AG10803 (cell line): ENCODE results near the gene JKAMP.

ENCODE experiments used
- DNase-seq: peaks from one replicate; pipeline ENCODE4 v3.0.0; 2010; ENCODE audit warnings: low read depth
- H3K4me3 ChIP-seq: 2 replicates; pipeline ENCODE4 v1.5.1; 2011; ENCODE audit warnings: mild to moderate bottlenecking, low read length, control low read depth
- TF ChIP-seq, protein P1 (sequence below): conservative IDR thresholded peaks from 2 replicates; pipeline ENCODE4 v1.5.1; 2011; ENCODE audit warnings: mild to moderate bottlenecking, low read length, control low read depth, inconsistent platforms

Gene JKAMP

DNA sequence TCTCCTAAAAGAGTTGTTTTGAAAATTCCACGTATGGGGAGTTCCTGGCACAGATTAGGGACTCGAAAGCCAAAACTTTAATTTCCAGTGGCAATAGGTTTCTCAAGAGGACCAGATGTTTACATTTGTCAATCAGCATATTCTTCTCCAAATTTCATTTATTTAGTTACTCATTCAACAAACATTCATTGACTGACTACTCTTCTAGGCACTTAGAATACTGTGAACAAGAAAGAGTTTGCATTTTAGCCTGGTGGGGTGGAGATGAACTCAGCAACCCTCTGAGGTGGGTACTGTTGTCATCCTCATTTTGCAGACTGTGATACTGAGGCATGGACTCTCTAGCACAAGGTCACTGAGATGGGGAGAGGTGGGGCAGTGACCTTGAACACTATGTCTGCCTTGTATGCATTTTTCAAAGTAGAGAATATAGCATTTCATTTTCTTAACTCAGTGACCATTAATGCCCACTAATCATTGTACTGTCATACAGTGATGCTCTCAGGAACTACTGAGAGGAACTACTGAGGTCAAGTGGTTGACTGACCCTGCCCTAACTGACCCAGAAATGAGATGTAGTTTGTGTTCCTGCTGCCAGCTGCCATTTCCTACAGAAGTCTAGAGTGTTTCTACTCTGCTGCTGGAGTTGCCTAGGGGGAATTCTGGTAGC, 2.3 kb upstream of the JKAMP start:
- peak; percentile 96 for DNase-seq

DNA sequence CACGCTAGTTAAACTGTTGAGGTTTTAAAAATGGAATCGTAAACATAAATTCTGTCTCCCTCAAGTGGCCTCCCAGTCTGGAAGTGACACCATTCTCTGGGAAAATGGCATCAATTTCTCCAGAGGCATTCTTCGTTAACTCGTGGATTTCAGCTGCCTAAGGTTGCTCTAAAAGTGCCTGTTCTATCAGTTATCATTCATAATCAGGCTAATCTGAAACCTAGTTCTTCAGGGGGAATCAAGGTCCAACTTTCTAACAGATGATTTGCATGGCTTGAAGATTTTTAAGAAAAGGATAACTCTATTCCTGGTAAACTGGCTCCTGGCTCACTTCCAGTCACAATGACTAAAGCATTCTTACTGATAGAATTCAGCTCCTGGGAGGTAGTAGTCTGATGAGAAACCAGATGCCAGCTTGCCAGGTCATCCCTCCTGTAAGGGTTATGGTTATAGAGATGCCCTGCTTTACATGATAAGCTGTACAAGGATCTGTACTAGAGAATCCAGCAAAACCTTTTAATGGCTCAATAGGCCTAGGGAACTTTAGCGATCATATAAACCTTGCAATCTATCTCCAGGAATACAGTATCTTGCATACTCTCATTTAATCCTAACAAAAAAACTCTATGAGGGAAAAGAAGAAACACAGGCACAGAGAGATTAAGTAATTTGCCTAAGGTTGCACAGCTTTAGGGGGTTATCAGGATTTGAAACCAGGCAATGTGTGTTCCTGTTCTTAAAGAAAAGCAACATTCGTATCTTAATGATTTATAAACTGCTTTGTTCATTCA, 1.6 kb upstream of the JKAMP start:
- TF ChIP-seq, protein P1, sequence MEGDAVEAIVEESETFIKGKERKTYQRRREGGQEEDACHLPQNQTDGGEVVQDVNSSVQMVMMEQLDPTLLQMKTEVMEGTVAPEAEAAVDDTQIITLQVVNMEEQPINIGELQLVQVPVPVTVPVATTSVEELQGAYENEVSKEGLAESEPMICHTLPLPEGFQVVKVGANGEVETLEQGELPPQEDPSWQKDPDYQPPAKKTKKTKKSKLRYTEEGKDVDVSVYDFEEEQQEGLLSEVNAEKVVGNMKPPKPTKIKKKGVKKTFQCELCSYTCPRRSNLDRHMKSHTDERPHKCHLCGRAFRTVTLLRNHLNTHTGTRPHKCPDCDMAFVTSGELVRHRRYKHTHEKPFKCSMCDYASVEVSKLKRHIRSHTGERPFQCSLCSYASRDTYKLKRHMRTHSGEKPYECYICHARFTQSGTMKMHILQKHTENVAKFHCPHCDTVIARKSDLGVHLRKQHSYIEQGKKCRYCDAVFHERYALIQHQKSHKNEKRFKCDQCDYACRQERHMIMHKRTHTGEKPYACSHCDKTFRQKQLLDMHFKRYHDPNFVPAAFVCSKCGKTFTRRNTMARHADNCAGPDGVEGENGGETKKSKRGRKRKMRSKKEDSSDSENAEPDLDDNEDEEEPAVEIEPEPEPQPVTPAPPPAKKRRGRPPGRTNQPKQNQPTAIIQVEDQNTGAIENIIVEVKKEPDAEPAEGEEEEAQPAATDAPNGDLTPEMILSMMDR = no peak
- peak; percentile 93 for DNase-seq
- H3K4me3 ChIP-seq = peak overlapping the region; percentile 90

More for the DNA sequence above, 2.3 kb upstream of the JKAMP start:
- H3K4me3 ChIP-seq = peak overlapping the region; percentile 90
- TF ChIP-seq, protein P1 = no peak

DNA sequence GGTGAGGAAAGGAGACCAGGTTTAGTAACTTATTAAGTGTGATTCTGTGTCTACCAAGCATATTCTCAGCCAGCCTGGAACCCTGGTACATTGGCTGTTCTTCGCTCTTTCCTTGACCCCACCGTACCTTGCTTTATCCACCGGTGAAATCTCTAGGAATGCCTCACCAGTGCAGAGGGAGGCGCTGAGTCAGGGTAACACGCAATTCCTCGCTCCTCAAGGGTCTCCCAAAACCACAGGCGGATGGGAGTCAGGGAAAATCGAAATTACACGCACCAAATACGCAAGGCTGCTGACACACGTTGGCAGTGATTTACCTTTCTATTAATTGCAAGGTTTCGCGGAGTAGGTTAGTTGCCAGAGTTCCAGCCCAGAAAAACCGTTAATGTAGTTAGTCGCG, 954 bp upstream of the JKAMP start:
- DNase-seq = peak; percentile 66
- TF ChIP-seq, protein P1 = no peak
- peak overlapping the region; percentile 90 for H3K4me3 ChIP-seq

DNA sequence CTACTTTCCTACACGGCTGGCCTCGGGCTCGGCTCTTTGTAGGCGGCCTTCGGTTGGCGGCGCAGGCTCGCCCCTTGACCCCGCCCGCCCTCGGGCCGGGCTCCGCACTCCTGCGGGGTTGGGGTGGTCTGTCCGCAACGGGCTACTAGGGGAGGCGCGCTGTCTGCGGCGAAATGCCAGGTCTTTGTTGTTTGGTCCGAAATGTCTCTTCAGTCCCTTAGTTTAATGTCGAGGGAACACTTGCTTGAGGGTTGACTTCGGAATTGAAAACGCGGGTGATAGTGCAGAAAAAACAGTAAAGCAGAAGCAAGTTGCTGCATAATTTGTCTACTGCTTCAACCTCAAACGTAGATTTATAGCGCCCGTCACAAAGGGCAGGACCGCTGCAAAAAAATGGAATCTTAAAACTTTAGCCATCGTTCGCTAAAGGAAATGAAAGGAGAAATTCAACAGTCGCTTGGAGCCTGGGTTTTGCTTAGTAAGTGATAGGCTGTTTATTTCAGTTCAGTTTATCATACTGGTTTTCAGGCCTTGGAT, 390 bp downstream of the JKAMP start:
- H3K4me3 ChIP-seq = peak overlapping the region; percentile 90
- TF ChIP-seq, protein P1 = no peak
- DNase-seq = peak; percentile 37

DNA sequence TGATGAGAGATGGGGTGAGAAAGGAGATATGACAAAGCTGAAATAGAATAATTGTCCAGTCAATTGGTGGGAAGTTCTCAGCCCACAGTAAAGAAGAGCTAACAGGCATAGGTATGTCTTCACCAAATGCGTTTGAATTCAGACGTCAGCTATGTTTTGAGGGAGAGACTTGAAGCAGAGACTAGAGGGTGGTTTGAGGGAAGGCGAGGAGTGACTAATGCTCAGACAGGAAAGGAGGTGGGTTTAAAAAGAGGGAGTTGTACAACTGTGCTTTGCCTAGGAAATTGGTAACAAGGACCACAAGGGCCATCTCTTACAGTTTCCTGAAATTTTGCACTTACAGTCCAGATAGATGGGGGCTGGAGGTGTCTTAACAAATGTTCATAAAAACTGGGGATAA, 6.4 kb downstream of the JKAMP start:
- TF ChIP-seq, protein P1 = no peak
- DNase-seq = no peak
- H3K4me3 ChIP-seq = no peak overlapping the region

DNA sequence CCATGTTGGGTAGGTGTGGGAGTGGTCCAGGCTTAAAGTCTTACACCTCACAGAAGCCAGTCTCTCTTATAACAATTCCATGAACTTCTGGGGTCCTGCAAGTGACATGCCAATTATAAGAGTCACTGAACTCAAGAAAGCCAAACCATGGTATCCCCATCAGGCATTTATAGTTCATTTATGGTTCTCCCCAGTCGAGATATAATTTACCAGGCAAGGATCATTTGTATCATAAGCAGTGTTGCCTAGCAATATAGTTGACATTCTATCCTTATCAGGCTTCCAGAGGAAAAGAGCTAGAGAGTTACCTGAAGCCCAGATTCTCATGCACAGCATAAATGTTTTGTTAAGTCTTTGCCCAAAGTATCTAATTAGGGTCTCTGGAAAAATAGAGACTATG, 8.1 kb downstream of the JKAMP start:
- no peak for DNase-seq
- H3K4me3 ChIP-seq = no peak overlapping the region
- TF ChIP-seq, protein P1 = no peak
